DMS53 treated with DMSO at 0.1 percent for 48 hours (cell line): ENCODE data around the gene FRAS1.
"Not testable (repeated sequence)": the region's sequence is repeated elsewhere in the genome, so short reads cannot be mapped to it uniquely, and the experiment has no call there.

ENCODE experiments used
- DNase-seq: peaks from one replicate; lab custom pipeline; 2025; ENCODE audit not compliant: unreplicated experiment; lab: John Stamatoyannopoulos, UW

Gene FRAS1

GRCh38 chr4:78265006-78265405 lies 207.9 kb downstream of the FRAS1 start:
- no peak for DNase-seq

GRCh38 chr4:78267790-78268189 lies 210.7 kb downstream of the FRAS1 start:
- DNase-seq, result no peak

GRCh38 chr4:78268597-78268996 lies 211.5 kb downstream of the FRAS1 start:
- no peak for DNase-seq

GRCh38 chr4:78275450-78275849 lies 218.3 kb downstream of the FRAS1 start:
- DNase-seq, result not testable (repeated sequence)

GRCh38 chr4:78286281-78286680 lies 229.2 kb downstream of the FRAS1 start:
- no peak for DNase-seq

- DNase-seq, result no peak
Observed at GRCh38 chr4:78288327-78288726, 231.2 kb downstream of the FRAS1 start.

- DNase-seq, result no peak
Observed at GRCh38 chr4:78291277-78291676, 234.2 kb downstream of the FRAS1 start.

GRCh38 chr4:78292341-78292740 lies 235.2 kb downstream of the FRAS1 start:
- DNase-seq, result no peak

- DNase-seq, result no peak
Observed at GRCh38 chr4:78292856-78293255, 235.7 kb downstream of the FRAS1 start.

GRCh38 chr4:78293348-78293747 lies 236.2 kb downstream of the FRAS1 start:
- no peak for DNase-seq

GRCh38 chr4:78293821-78294301 lies 236.7 kb downstream of the FRAS1 start:
- DNase-seq, result no peak

GRCh38 chr4:78296261-78296660 lies 239.1 kb downstream of the FRAS1 start:
- no peak for DNase-seq

GRCh38 chr4:78297116-78297800 lies 240.1 kb downstream of the FRAS1 start:
- DNase-seq, result no peak

- DNase-seq, result no peak
Observed at GRCh38 chr4:78298618-78299017, 241.5 kb downstream of the FRAS1 start.

GRCh38 chr4:78299565-78299972 lies 242.4 kb downstream of the FRAS1 start:
- DNase-seq, result no peak

GRCh38 chr4:78307263-78307662 lies 250.1 kb downstream of the FRAS1 start:
- DNase-seq, result not testable (repeated sequence)

GRCh38 chr4:78308517-78308916 lies 251.4 kb downstream of the FRAS1 start:
- no peak for DNase-seq

- DNase-seq, result no peak
Observed at GRCh38 chr4:78309352-78309751, 252.2 kb downstream of the FRAS1 start.

GRCh38 chr4:78310007-78310739 lies 253.1 kb downstream of the FRAS1 start:
- DNase-seq, result no peak

GRCh38 chr4:78310740-78311115 lies 253.6 kb downstream of the FRAS1 start:
- DNase-seq, result no peak

- DNase-seq, result no peak
Observed at GRCh38 chr4:78311306-78311705, 254.2 kb downstream of the FRAS1 start.

GRCh38 chr4:78312989-78313753 lies 256.0 kb downstream of the FRAS1 start:
- DNase-seq, result no peak
